HepG2 (cell line): Measurements from ENCODE around the gene NEDD4L. TPM values are rescaled to one million over a fixed set of nuclear protein-coding genes. Genes with fewer than 3 reads are reported as not detected.

Experiments used
- FOXM1 ChIP-seq: sonication (generic); formaldehyde crosslinking; IDR thresholded peaks from 2 replicates; pipeline ENCODE4 v1.5.0; 2020; ENCODE audit warnings: missing genetic modification reagents
- NONO ChIP-seq, 2 experiments: fragments of 450-650 bp in 1 of 2; sonication (generic) in 1 of 2; formaldehyde crosslinking in 1 of 2; IDR thresholded peaks in 1 of 2; conservative IDR thresholded peaks in 1 of 2; 2 replicates each; pipeline versions ENCODE4 v1.6.1 to v1.8.0; 2017 to 2022; ENCODE audit warnings: mild to moderate bottlenecking in 1 of 2, missing genetic modification reagents in 1 of 2, moderate library complexity in 1 of 2
- SOX6 ChIP-seq, 2 experiments: fragments of 450-650 bp in 1 of 2; sonication (generic) in 1 of 2; formaldehyde crosslinking in 1 of 2; IDR thresholded peaks; 2 replicates each; pipeline versions ENCODE4 v1.4.0 to v1.6.1; 2017 to 2020; ENCODE audit warnings: antibody characterized with exemption in 1 of 2, mild to moderate bottlenecking in 1 of 2, missing genetic modification reagents in 1 of 2
- polyA plus RNA-seq, 8 experiments: library from polyadenylated mRNA; depleted of rRNA in 3 of 8; stranded (reverse) in 7 of 8; unstranded in 1 of 8; fragments of >200 nt; fragmentation: Illumina TruSeq in 4 of 8; extraction: Trizol in 4 of 8; gene quantifications; 2 replicates each; pipeline versions ENCODE4 v1.2.1 to v1.2.3, GENCODE V29; 2011 to 2016; ENCODE audit warnings: low read depth in 4 of 8, missing spikeins in 1 of 8, mixed read lengths in 1 of 8; ENCODE audit not compliant: insufficient read depth in 1 of 8
- total RNA-seq, 5 experiments: library from RNA; depleted of rRNA; stranded (reverse); fragments of >200 nt; fragmentation: Illumina TruSeq; extraction: Trizol; gene quantifications; 2 replicates each; pipeline ENCODE4 v1.2.3, GENCODE V29; 2016; ENCODE audit warnings: low read depth in 1 of 5
- TF ChIP-seq, protein P1 (sequence below): sonication (generic); formaldehyde crosslinking; IDR thresholded peaks from 2 replicates; pipeline ENCODE4 v1.4.0; 2020; ENCODE audit warnings: missing genetic modification reagents, borderline replicate concordance
- TF ChIP-seq, protein P2 (sequence below): sonication (generic); formaldehyde crosslinking; IDR thresholded peaks from one replicate; pipeline ENCODE4 v1.5.1; 2020; ENCODE audit warnings: mild to moderate bottlenecking, missing genetic modification reagents; ENCODE audit errors: not compliant biosample characterization
- TF ChIP-seq, protein P3 (sequence below): sonication (generic); formaldehyde crosslinking; IDR thresholded peaks from 2 replicates; pipeline ENCODE4 v1.5.0; 2020; ENCODE audit warnings: mild to moderate bottlenecking, missing genetic modification reagents, borderline replicate concordance

NEDD4L gene
- total and polyA plus RNA-seq, 2 of the 13 experiments (the other 11 are each of a cell fraction or from before 2014, with no cell fraction given): 168 to 390 TPM

DNA sequence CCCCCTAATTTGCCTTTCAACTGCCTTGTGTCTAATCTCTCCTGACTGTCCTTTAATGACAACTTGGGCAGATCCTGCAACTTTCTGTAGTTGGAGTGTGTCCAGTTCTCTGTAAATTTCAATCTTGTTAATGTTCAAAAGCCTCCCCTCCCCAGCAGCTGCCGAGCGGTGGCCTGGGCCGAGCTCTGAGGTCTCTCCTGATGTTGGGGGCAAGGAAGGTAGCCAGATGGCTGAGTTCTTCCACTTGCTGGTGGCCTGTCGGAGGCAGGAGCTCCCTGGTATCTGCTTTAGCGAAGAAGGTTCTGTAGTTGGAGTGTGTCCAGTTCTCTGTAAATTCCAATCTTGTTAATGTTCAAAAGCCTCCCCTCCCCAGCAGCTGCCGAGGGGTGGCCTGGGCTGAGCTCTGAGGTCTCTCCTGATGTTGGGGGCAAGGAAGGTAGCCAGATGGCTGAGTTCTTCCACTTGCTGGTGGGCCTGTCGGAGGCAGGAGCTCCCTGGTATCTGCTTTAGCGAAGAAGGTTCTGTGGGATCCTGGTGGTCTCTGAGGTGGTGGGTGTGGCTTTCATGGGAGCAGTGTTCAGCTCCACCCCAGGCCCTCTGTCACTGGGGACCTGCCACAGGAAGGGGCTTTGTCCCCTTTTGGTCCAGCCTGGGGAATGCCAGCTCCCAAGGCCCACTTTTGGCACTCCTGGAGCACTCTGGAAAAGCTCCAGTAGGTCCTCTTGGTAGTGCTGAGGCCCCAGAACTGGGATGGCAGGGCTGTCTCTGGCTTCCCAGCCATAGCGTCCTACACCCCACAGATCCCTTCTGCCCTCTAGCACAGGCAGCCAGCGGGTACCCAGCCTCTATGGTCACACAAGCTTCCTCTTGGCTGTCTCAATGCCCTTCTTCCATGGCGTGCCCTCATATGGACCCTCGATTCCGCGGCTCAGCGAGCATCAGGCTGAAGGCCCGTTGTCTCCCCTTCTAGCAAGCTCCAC is 373.0 kb downstream of the NEDD4L start (continued):
- TF ChIP-seq, protein P1, sequence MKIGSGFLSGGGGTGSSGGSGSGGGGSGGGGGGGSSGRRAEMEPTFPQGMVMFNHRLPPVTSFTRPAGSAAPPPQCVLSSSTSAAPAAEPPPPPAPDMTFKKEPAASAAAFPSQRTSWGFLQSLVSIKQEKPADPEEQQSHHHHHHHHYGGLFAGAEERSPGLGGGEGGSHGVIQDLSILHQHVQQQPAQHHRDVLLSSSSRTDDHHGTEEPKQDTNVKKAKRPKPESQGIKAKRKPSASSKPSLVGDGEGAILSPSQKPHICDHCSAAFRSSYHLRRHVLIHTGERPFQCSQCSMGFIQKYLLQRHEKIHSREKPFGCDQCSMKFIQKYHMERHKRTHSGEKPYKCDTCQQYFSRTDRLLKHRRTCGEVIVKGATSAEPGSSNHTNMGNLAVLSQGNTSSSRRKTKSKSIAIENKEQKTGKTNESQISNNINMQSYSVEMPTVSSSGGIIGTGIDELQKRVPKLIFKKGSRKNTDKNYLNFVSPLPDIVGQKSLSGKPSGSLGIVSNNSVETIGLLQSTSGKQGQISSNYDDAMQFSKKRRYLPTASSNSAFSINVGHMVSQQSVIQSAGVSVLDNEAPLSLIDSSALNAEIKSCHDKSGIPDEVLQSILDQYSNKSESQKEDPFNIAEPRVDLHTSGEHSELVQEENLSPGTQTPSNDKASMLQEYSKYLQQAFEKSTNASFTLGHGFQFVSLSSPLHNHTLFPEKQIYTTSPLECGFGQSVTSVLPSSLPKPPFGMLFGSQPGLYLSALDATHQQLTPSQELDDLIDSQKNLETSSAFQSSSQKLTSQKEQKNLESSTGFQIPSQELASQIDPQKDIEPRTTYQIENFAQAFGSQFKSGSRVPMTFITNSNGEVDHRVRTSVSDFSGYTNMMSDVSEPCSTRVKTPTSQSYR: no peak
- TF ChIP-seq, protein P2, sequence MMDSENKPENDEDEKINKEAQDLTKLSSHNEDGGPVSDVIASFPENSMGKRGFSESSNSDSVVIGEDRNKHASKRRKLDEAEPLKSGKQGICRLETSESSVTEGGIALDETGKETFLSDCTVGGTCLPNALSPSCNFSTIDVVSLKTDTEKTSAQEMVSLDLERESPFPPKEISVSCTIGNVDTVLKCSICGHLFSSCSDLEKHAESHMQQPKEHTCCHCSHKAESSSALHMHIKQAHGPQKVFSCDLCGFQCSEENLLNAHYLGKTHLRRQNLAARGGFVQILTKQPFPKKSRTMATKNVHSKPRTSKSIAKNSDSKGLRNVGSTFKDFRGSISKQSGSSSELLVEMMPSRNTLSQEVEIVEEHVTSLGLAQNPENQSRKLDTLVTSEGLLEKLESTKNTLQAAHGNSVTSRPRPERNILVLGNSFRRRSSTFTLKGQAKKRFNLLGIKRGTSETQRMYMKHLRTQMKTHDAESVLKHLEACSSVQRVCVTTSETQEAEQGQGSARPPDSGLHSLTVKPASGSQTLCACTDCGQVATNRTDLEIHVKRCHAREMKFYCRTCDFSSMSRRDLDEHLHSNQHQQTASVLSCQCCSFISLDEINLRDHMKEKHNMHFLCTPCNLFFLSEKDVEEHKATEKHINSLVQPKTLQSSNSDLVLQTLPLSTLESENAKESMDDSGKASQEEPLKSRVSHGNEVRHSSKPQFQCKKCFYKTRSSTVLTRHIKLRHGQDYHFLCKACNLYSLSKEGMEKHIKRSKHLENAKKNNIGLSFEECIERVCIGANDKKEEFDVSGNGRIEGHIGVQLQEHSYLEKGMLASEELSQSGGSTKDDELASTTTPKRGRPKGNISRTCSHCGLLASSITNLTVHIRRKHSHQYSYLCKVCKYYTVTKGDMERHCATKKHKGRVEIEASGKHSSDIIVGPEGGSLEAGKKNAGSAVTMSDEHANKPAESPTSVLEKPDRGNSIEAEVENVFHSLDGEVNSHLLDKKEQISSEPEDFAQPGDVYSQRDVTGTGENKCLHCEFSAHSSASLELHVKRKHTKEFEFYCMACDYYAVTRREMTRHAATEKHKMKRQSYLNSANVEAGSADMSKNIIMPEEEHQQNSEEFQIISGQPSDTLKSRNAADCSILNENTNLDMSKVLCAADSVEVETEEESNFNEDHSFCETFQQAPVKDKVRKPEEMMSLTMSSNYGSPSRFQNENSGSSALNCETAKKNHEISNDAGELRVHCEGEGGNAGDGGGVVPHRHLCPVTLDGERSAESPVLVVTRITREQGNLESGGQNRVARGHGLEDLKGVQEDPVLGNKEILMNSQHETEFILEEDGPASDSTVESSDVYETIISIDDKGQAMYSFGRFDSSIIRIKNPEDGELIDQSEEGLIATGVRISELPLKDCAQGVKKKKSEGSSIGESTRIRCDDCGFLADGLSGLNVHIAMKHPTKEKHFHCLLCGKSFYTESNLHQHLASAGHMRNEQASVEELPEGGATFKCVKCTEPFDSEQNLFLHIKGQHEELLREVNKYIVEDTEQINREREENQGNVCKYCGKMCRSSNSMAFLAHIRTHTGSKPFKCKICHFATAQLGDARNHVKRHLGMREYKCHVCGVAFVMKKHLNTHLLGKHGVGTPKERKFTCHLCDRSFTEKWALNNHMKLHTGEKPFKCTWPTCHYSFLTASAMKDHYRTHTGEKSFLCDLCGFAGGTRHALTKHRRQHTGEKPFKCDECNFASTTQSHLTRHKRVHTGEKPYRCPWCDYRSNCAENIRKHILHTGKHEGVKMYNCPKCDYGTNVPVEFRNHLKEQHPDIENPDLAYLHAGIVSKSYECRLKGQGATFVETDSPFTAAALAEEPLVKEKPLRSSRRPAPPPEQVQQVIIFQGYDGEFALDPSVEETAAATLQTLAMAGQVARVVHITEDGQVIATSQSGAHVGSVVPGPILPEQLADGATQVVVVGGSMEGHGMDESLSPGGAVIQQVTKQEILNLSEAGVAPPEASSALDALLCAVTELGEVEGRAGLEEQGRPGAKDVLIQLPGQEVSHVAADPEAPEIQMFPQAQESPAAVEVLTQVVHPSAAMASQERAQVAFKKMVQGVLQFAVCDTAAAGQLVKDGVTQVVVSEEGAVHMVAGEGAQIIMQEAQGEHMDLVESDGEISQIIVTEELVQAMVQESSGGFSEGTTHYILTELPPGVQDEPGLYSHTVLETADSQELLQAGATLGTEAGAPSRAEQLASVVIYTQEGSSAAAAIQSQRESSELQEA (CRISPR knock-in tag): no peak
- TF ChIP-seq FOXM1 (CRISPR knock-in tag) (no peak), NONO (IDR thresholded peaks at IDR 0.05) (no peak), NONO (CRISPR knock-in tag; conservative IDR thresholded peaks at IDR 0.05) (no peak), SOX6 (IDR thresholded peaks at IDR 0.05) (no peak), SOX6 (CRISPR knock-in tag; IDR thresholded peaks at IDR 0.05) (no peak)
- TF ChIP-seq, protein P3, sequence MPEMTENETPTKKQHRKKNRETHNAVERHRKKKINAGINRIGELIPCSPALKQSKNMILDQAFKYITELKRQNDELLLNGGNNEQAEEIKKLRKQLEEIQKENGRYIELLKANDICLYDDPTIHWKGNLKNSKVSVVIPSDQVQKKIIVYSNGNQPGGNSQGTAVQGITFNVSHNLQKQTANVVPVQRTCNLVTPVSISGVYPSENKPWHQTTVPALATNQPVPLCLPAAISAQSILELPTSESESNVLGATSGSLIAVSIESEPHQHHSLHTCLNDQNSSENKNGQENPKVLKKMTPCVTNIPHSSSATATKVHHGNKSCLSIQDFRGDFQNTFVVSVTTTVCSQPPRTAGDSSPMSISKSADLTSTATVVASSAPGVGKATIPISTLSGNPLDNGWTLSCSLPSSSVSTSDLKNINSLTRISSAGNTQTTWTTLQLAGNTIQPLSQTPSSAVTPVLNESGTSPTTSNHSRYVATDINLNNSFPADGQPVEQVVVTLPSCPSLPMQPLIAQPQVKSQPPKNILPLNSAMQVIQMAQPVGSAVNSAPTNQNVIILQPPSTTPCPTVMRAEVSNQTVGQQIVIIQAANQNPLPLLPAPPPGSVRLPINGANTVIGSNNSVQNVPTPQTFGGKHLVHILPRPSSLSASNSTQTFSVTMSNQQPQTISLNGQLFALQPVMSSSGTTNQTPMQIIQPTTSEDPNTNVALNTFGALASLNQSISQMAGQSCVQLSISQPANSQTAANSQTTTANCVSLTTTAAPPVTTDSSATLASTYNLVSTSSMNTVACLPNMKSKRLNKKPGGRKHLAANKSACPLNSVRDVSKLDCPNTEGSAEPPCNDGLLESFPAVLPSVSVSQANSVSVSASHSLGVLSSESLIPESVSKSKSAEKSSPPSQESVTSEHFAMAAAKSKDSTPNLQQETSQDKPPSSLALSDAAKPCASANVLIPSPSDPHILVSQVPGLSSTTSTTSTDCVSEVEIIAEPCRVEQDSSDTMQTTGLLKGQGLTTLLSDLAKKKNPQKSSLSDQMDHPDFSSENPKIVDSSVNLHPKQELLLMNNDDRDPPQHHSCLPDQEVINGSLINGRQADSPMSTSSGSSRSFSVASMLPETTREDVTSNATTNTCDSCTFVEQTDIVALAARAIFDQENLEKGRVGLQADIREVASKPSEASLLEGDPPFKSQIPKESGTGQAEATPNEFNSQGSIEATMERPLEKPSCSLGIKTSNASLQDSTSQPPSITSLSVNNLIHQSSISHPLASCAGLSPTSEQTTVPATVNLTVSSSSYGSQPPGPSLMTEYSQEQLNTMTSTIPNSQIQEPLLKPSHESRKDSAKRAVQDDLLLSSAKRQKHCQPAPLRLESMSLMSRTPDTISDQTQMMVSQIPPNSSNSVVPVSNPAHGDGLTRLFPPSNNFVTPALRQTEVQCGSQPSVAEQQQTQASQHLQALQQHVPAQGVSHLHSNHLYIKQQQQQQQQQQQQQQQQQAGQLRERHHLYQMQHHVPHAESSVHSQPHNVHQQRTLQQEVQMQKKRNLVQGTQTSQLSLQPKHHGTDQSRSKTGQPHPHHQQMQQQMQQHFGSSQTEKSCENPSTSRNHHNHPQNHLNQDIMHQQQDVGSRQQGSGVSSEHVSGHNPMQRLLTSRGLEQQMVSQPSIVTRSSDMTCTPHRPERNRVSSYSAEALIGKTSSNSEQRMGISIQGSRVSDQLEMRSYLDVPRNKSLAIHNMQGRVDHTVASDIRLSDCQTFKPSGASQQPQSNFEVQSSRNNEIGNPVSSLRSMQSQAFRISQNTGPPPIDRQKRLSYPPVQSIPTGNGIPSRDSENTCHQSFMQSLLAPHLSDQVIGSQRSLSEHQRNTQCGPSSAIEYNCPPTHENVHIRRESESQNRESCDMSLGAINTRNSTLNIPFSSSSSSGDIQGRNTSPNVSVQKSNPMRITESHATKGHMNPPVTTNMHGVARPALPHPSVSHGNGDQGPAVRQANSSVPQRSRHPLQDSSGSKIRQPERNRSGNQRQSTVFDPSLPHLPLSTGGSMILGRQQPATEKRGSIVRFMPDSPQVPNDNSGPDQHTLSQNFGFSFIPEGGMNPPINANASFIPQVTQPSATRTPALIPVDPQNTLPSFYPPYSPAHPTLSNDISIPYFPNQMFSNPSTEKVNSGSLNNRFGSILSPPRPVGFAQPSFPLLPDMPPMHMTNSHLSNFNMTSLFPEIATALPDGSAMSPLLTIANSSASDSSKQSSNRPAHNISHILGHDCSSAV: no peak
